GM18870 (cell line): ENCODE results near the gene VSTM2L.
A peak's percentile ranks its signal among the peaks of the same experiment; 100 is the strongest.

Experiments
- ATAC-seq: cut with Tn5 transposase; IDR thresholded peaks from one replicate; pipeline ENCODE4 v1.9.1; 2021; ENCODE audit warnings: moderate library complexity; ENCODE audit not compliant: unreplicated experiment

The VSTM2L gene

GRCh38 chr20:37917461-37917860 lies 14.5 kb downstream of the VSTM2L start:
- ATAC-seq: no peak

- no peak for ATAC-seq
These were observed 15.1 kb downstream of the VSTM2L start for GRCh38 chr20:37918035-37918434.

- ATAC-seq: no peak
These were observed 16.6 kb downstream of the VSTM2L start for GRCh38 chr20:37919389-37920040.

DNA sequence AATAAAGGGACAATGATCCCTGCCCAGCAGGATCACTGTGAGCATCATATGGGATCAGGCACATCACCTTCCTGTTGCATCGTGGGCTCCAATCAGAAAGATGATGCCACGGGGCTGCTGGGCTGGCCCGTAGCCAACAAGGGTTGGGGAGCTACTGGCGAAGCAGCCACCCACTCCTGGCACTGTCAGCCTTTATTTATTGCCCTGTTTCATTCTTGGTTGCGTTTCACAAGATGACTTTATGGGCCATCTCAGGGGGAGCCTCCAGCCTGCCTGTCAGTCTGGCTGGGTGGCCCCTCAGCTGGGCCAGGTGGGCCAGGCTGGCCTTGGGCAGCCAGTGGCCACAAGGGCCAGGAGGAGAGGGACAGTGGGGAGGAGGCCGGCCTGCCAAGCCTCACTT lies 17.3 kb downstream of the VSTM2L start:
- ATAC-seq: no peak

DNA sequence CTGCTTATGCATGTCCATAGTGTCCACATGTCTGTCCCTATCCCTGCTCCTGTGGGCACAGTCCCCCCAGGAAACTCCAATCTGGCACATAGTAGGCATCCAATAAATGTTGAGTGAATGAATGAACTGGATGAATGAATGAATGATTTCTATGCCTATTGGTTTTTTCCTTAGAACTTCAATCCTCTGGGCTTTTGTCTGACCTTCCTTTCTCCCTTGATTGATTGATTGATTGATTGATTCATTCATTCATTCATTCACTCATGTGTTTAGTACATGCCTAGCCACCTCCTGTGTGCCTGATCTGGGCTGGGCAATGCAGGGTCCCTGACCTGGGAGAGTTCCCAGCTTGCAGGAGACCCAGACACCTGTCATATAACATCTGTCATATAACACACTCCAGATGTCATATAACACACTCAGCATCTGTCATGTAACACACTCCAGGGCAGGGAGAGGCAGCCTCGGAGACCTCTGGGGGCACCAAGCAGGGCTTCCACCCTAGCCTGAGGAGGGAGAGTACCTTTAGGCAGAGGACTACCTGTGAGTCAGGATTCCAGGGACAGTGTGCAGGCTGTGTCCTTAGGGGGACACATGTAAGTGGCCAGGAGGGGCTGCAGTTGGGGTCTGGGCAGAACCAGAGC lies 17.9 kb downstream of the VSTM2L start:
- no peak for ATAC-seq

GRCh38 chr20:37921341-37921929 lies 18.5 kb downstream of the VSTM2L start:
- peak; percentile 43 for ATAC-seq

DNA sequence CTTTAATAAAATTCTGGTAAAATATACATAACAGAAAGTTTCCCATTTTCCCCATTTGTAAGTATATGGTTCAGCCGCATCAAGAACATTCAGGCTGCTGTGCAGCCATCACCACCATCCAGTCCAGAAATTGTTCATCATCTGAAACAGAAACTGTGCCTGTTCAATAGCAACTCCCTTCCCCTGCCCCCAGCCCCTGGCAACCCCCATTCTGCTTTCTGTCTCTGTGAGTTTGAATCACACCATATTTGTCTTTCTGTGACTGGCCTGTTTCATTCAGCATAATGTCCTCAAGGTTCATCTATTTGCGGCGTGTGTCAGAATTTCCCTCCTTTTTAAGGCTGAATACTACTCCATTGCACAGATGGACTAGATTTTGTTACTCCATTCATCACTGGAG lies 19.1 kb downstream of the VSTM2L start:
- ATAC-seq: peak; percentile 65

DNA sequence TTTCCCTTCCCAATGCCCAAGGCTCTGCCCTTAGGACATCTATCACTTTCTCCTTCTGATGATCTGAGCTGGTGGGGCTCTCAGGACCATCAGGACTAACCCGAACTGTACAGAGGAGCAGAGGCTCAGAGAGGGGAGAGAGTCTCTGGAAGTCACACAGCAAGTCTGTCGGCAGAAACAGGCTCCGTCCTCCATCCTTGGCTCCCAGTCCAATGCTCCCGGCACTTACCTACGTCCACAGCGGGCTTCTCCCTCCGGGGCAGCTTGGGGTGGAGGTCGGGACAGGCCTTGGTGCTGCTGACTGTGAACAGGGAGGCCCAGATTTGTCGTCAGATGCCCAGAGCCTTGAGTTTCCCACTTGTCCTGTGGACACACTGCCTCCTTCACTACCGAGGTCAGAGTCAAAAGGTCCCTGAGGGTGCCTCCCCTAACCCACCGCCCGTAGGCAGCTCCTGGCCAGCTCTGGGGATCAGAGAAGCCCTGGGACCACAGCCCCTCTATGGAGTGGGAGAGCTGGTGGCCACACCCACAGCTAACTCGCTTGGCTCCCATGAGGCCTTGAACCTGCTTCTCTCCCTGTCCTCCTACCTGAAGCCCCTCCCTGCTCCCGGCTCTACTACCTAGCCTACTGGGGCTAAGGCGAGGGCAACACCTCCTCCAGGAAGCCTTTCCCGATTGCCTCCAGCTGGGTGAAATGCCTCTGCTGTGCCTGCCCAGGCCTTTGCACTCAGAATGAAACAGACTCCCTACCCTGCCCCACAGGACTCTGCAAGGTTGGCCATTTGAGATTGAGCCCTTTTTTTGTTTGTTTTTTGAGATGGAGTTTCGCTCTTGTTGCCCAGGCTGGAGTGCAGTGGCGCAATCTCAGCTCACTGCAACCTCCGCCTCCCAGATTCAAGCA lies 22.6 kb downstream of the VSTM2L start:
- ATAC-seq: no peak

GRCh38 chr20:37926612-37927011 lies 23.7 kb downstream of the VSTM2L start:
- no peak for ATAC-seq

- ATAC-seq: no peak
These were observed 24.6 kb downstream of the VSTM2L start for GRCh38 chr20:37927410-37928095.

DNA sequence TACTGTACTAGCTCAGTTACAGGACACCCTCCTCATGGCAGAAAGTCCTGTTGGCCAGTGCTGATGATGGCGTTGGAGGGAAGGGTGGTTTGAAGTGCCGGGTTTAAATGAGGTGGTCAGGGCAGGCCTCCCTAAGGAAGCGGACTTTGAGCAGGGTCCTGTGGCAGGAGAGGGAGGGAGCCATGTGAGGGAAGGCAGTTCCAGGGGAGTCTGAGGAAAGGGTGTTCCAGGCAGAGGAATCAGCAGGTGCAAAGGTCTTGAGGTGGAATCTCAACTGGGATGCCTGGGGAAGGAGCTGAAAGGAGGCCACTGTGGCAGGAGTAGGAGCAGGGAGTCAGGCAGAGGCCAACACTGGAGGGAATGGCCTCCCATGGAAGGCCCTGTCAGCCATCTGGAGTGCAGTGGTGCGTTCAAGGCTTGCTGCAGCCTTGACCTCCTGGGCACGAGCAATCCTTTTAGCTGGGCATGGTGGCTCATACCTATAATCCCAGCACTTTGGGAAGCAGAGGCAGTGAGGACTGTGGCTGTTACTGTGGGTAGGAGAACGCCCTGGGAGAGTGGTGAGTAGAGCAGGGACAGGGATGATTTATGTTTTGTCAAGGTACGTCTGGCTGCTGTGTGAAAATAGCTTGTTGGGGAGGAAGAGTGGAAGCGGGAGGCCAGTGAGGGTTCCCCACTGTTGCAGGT lies 26.2 kb downstream of the VSTM2L start:
- no peak for ATAC-seq

DNA sequence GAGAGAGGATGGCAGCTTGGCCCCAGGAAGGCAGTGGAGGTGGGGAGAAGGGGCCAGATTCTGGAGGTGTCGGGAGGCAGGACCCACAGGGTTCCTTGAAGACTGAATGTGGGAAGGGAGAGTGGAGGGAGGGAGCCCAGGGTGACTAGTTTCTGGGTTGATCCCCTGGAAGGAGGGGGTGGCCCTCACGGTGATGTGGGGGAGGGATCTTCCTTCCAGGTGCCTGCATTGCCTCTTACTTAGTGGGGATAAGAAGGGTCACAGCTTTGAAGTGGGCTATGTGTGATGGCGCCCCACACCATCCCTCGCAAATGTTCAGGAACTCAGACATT lies 26.7 kb downstream of the VSTM2L start:
- ATAC-seq: no peak

- ATAC-seq: no peak
These were observed 28.4 kb downstream of the VSTM2L start for GRCh38 chr20:37931153-37931922.

GRCh38 chr20:37932074-37932473 lies 29.1 kb downstream of the VSTM2L start:
- ATAC-seq: no peak

- no peak for ATAC-seq
These were observed 30.0 kb downstream of the VSTM2L start for GRCh38 chr20:37932919-37933318.

DNA sequence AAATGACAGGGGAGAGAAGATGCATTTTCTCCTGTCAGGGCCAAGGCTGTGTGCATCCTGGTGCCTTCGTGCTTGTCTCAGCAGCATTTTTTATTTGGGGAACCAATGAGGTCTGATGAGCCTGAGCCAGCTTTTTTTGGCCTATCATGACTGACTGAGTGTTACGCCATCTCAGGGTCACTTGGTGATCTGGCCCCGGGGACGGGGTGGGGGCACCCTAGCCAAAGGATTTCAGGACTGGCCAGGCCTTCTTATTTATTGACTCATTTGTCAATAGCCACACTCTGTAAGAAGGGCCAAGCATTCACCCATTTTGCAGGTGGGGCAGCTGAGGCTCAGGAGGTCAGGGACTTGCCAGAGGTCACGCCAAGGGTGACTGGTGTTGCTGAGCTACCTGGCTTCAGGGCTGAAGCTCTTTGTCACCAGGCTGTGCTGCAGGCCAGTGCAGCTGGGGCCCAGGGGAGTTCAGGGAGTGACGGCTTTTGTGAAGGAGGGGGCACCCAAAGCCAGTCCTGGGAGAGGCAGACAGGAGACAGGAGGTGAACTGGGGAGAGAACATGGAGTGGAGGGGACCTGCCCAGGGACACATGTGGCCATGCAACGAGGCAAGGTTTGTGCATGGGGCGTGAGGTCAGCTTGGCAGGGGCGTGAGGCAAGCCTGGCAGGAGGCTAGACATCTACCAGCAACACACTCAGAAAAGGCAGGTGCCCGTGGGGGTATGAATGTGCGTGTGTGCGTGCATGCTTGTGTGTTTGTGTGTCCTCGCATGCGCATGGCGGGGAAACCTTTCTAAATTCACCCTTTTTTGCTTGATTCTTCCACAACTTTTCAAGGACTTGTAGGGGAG lies 31.1 kb downstream of the VSTM2L start:
- ATAC-seq: no peak

DNA sequence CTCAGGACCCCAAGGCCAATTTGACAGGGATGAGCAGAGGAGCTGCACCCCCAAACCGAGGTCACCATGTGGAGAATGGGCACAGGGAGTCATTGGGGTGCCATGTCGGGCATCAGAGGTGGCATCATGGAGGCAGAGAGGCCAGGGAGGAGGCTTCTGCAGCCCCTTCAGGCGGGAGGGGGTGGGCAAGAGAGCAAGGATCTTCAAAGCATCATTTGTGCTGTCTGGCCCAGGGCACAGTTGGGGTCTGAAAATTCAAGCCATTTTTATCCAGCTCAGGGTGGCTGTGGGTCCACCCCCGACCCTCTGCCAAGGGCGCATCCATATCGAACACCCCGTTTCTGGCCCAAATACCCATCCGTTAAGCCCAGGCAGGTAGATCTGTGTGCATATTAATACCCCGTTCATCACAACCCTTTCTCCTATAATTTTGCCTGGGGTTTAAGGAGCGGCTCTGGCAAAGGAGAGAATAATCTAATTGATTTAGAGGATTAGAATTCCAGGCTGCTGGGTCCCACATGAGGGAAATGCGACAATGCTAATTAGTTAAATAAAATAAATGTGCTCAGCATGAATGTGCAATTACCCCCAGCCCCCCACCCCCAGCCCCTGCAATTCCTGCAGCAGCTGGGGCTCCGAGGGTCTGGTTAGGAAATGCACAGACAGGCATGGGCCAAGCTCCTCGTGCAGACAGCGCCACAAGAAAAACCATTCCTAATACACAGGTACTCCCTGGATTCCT lies 31.9 kb downstream of the VSTM2L start:
- no peak for ATAC-seq

- no peak for ATAC-seq
These were observed 32.5 kb downstream of the VSTM2L start for GRCh38 chr20:37935435-37935834.
